Neuronal stem cell (in vitro differentiated cells): ENCODE measurements around the gene MT1H.

Source experiments
- DNase-seq: peaks from one replicate; pipeline ENCODE4 v3.0.0-alpha.2; 2013; ENCODE audit warnings: low spot score
- H2AFZ ChIP-seq: one replicate; pipeline ENCODE4 v1.6.1; 2013; ENCODE audit warnings: mild to moderate bottlenecking, low read length, inconsistent platforms
- H2AK5ac ChIP-seq: 2 replicates; pipeline ENCODE4 v1.6.1; 2013; ENCODE audit warnings: low read depth, mild to moderate bottlenecking, inconsistent platforms, low read length, moderate library complexity, mixed read lengths
- H2BK120ac ChIP-seq: 2 replicates; pipeline ENCODE4 v1.6.1; 2013; ENCODE audit warnings: low read depth, mild to moderate bottlenecking, inconsistent platforms, low read length, moderate library complexity, mixed read lengths
- H2BK12ac ChIP-seq: one replicate; pipeline ENCODE4 v1.6.1; 2013; ENCODE audit warnings: low read length, inconsistent platforms
- H2BK15ac ChIP-seq: 2 replicates; pipeline ENCODE4 v1.6.1; 2013; ENCODE audit warnings: mild to moderate bottlenecking, low read length, inconsistent platforms, mixed read lengths
- H2BK5ac ChIP-seq: one replicate; pipeline ENCODE4 v1.6.1; 2013; ENCODE audit warnings: inconsistent platforms, mild to moderate bottlenecking, low read length, moderate library complexity
- H3K14ac ChIP-seq: one replicate; pipeline ENCODE4 v1.6.1; 2013; ENCODE audit warnings: low read length, inconsistent platforms
- H3K18ac ChIP-seq: 2 replicates; pipeline ENCODE4 v1.6.1; 2013; ENCODE audit warnings: low read length, inconsistent platforms
- H3K23ac ChIP-seq: 2 replicates; pipeline ENCODE4 v1.6.1; 2013; ENCODE audit warnings: low read depth, mild to moderate bottlenecking, mixed read lengths, low read length, inconsistent platforms; ENCODE audit not compliant: poor library complexity
- H3K27ac ChIP-seq: replicated peaks from 3 replicates; pipeline ENCODE4 v1.5.1; 2013; ENCODE audit warnings: low read length, inconsistent platforms
- H3K27me3 ChIP-seq, 3 experiments: 2 replicates each; pipeline ENCODE4 v1.6.1; 2013; ENCODE audit warnings: low read length in 3 of 3, mild to moderate bottlenecking in 2 of 3, inconsistent platforms in 1 of 3, low read depth in 1 of 3, mixed read lengths in 1 of 3, moderate library complexity in 1 of 3; ENCODE audit not compliant: control insufficient read depth in 3 of 3, insufficient read depth in 3 of 3
- H3K36me3 ChIP-seq, 2 donors: replicated peaks in 1 of 2; 2 replicates each; pipeline ENCODE4 v1.6.1; 2013; ENCODE audit warnings: low read length in 2 of 2; ENCODE audit not compliant: control insufficient read depth in 2 of 2, insufficient read depth in 2 of 2
- H3K4ac ChIP-seq: 2 replicates; pipeline ENCODE4 v1.6.1; 2013; ENCODE audit warnings: inconsistent platforms, mild to moderate bottlenecking, low read length, moderate library complexity
- H3K4me1 ChIP-seq, 2 donors: 1 replicate in 1 of 2; 2 replicates in 1 of 2; pipeline ENCODE4 v1.6.1; 2013; ENCODE audit warnings: low read length in 2 of 2, low read depth in 1 of 2; ENCODE audit not compliant: control insufficient read depth in 2 of 2, insufficient read depth in 1 of 2
- H3K4me2 ChIP-seq: one replicate; pipeline ENCODE4 v1.6.1; 2013; ENCODE audit warnings: mild to moderate bottlenecking, low read length, inconsistent platforms; ENCODE audit not compliant: insufficient read depth, poor library complexity, severe bottlenecking
- H3K4me3 ChIP-seq, 2 donors: 2 replicates each; pipeline ENCODE4 v1.5.1; 2013; ENCODE audit warnings: low read length in 2 of 2, mild to moderate bottlenecking in 2 of 2, inconsistent platforms in 1 of 2, moderate library complexity in 1 of 2
- H3K79me1 ChIP-seq: one replicate; pipeline ENCODE4 v1.6.1; 2013; ENCODE audit warnings: low read depth, mild to moderate bottlenecking, inconsistent platforms, low read length, moderate library complexity
- H3K9ac ChIP-seq: one replicate; pipeline ENCODE4 v1.6.1; 2013; ENCODE audit warnings: mild to moderate bottlenecking, low read depth, low read length, inconsistent platforms; ENCODE audit not compliant: poor library complexity
- H3K9me3 ChIP-seq, 2 donors: replicated peaks in 1 of 2; 2 replicates each; pipeline versions ENCODE3 to v1.6.1; 2013; ENCODE audit warnings: low read length in 2 of 2, mild to moderate bottlenecking in 2 of 2, inconsistent platforms in 1 of 2, low read depth in 1 of 2, mixed read lengths in 1 of 2, moderate library complexity in 1 of 2; ENCODE audit not compliant: control insufficient read depth in 2 of 2, insufficient read depth in 1 of 2
- H4K8ac ChIP-seq: one replicate; pipeline ENCODE4 v1.6.1; 2013; ENCODE audit warnings: low read depth, mild to moderate bottlenecking, inconsistent platforms, low read length, moderate library complexity
- H4K91ac ChIP-seq: one replicate; pipeline ENCODE4 v1.6.1; 2013; ENCODE audit warnings: low read length, low read depth, mild to moderate bottlenecking, inconsistent platforms; ENCODE audit not compliant: poor library complexity
- WGBS, 2 donors: extraction: QIAGEN DNeasy Blood & Tissue Kit; methylation state at CpG; one replicate each; pipeline ENCODE4 v1.1.7; 2013; ENCODE audit warnings: missing lambda C conversion rate in 2 of 2, mixed read lengths in 1 of 2; ENCODE audit not compliant: insufficient read length in 2 of 2, insufficient replicate concordance in 1 of 2; ENCODE audit errors: extremely low coverage in 2 of 2; 5-methylcytosine and 5-hydroxymethylcytosine counted together

The MT1H gene

DNA sequence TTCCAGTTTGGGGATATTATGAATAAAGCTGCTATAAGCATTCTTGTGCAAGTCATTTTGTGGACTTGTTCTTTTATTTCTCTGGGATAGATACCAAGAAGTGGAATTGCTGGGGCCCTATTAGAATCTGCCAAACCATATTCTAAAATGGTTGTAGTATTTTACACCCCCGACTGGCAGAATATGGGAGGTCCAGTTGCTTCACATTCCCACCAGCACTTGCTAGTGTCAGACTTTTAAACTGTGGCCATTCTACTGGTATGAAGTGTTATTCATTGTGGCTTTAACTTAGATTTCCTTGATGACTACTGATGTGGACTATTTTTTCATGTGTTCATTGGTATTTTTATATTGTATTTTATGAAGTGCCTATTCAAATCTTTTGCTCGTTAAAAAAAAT is 42.2 kb downstream of the MT1H start:
- no peak overlapping the region for H2AFZ ChIP-seq
- no peak overlapping the region for H3K4me3 ChIP-seq
- H3K4me1 ChIP-seq: no peaks in the 10 kb centered on the region
- no peaks in the 10 kb centered on the region for H3K79me1 ChIP-seq
- no peak overlapping the region for H2AK5ac ChIP-seq
- H3K9ac ChIP-seq: no peak overlapping the region
- H2BK5ac ChIP-seq: no peak overlapping the region
- H3K4me2 ChIP-seq: no peak overlapping the region
- no peak overlapping the region for H3K23ac ChIP-seq
- no peaks in the 10 kb centered on the region for H3K36me3 ChIP-seq
- H3K18ac ChIP-seq: no peak overlapping the region
- H3K4ac ChIP-seq: no peak overlapping the region
- no peak for DNase-seq
- no peak overlapping the region for H4K8ac ChIP-seq
- H2BK15ac ChIP-seq: no peak overlapping the region
- no peak overlapping the region for H2BK120ac ChIP-seq
- WGBS, 2 donors: no CpG with 5 or more reads among the region's 2 CpGs
- no peaks in the 10 kb centered on the region for H3K9me3 ChIP-seq
- no peak overlapping the region for H4K91ac ChIP-seq
- H3K27me3 ChIP-seq: peaks cover 0 to 24% (median 0%) of the 10 kb centered on the region in 3 experiments
- H3K27ac ChIP-seq: no peak overlapping the region
- no peak overlapping the region for H2BK12ac ChIP-seq
- no peak overlapping the region for H3K14ac ChIP-seq

DNA sequence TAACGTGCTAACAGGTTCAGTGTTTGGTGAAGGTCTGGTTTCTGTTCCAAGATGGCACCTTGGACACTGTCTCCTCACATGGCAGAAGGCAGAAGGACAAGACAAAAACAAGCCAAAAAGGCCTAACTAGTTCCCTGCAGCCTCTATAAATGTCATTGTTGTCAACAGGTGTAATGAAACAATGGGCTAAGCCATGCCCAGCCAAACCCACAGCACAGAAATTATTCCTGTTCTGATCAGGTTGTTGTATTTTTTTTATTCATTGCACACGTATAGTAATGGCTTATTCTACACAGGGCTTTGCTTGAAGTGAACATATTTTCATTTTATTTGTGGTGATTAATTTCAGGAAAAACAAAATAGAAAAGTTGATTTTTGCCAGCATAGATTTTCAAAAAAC is 44.2 kb downstream of the MT1H start:
- no CpG with 5 or more reads among the region's 2 CpGs for WGBS, 2 donors

DNA sequence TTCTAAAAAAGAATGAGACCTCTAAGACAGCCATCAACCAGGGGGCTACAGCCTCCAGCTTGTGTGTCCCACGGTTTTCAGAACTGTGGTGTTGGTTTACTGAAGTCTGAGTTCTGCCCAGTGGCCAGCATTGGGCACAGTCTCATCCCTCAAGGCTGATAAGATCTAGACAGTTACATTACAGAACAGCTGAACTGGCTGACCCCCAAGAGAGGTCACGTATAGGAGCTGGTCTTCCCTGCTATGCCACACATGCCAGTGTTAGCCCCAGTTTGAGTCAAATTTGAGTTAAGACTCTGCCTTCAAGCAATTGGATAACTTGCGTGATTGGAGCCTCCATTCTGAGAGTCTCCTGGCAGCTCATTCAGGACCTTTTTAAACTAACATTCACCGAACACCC is 45.5 kb downstream of the MT1H start:
- H3K14ac ChIP-seq: no peak overlapping the region
- H3K18ac ChIP-seq: no peak overlapping the region
- no CpG with 5 or more reads among the region's 4 CpGs for WGBS, 2 donors
- H3K79me1 ChIP-seq: no peaks in the 10 kb centered on the region
- no peak overlapping the region for H3K9ac ChIP-seq
- H2BK5ac ChIP-seq: no peak overlapping the region
- H2BK15ac ChIP-seq: no peak overlapping the region
- H3K4me3 ChIP-seq: no peak overlapping the region
- H2AK5ac ChIP-seq: no peak overlapping the region
- no peak overlapping the region for H4K91ac ChIP-seq
- H2AFZ ChIP-seq: no peak overlapping the region
- H3K4me1 ChIP-seq: no peaks in the 10 kb centered on the region
- no peak overlapping the region for H3K4ac ChIP-seq
- H3K9me3 ChIP-seq: no peaks in the 10 kb centered on the region
- no peak overlapping the region for H3K4me2 ChIP-seq
- H4K8ac ChIP-seq: no peak overlapping the region
- DNase-seq: no peak
- H3K36me3 ChIP-seq: no peaks in the 10 kb centered on the region
- H3K27me3 ChIP-seq: peaks cover 0 to 6% (median 0%) of the 10 kb centered on the region in 3 experiments
- H3K27ac ChIP-seq: no peak overlapping the region
- no peak overlapping the region for H2BK12ac ChIP-seq
- H3K23ac ChIP-seq: no peak overlapping the region
- no peak overlapping the region for H2BK120ac ChIP-seq

More for the DNA sequence above, 44.2 kb downstream of the MT1H start:
- Histone ChIP-seq H2AK5ac (no peak overlapping the region), H4K91ac (no peak overlapping the region), H3K14ac (no peak overlapping the region), H3K4me2 (no peak overlapping the region), H2BK120ac (no peak overlapping the region), H3K9me3 (no peaks in the 10 kb centered on the region), H3K27me3 (peaks cover 0 to 16% (median 0%) of the 10 kb centered on the region in 3 experiments), H3K23ac (no peak overlapping the region), H3K4me3 (no peak overlapping the region), H2BK12ac (no peak overlapping the region), H2BK15ac (no peak overlapping the region), H3K36me3 (no peaks in the 10 kb centered on the region), H3K27ac (no peak overlapping the region), H3K9ac (no peak overlapping the region), H2BK5ac (no peak overlapping the region), H3K4me1 (no peaks in the 10 kb centered on the region), H3K4ac (no peak overlapping the region), H3K18ac (no peak overlapping the region), H3K79me1 (no peaks in the 10 kb centered on the region), H4K8ac (no peak overlapping the region), H2AFZ (no peak overlapping the region)
- DNase-seq: no peak

DNA sequence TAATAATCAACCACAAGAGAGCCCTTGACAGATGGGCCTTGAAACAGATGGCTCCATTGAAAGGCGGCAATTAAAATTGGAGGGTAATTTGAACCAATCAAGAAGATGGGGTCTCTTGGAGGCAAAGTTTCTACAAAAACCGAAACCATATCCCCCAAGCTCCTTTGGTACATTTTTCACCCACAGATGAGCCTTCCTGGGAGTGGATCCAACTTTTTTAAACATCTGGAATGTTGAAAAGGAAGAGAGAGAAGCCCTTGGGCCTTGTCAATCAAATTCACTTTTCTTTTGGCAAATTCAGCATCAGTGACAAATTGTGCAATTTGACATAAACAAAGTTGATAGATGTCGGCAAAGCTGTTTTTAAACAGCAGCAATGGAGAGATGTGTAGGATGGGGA is 47.1 kb downstream of the MT1H start:
- Histone ChIP-seq H3K27me3 (peaks cover 0 to 10% (median 0%) of the 10 kb centered on the region in 3 experiments), H2BK15ac (no peak overlapping the region), H3K23ac (no peak overlapping the region), H2BK12ac (no peak overlapping the region), H3K18ac (no peak overlapping the region), H2BK120ac (no peak overlapping the region), H4K91ac (no peak overlapping the region), H2AK5ac (no peak overlapping the region), H2AFZ (no peak overlapping the region), H3K36me3 (no peaks in the 10 kb centered on the region), H3K9ac (no peak overlapping the region), H3K79me1 (no peaks in the 10 kb centered on the region), H3K27ac (no peak overlapping the region), H3K4ac (no peak overlapping the region), H4K8ac (no peak overlapping the region), H3K9me3 (no peaks in the 10 kb centered on the region), H3K4me1 (no peaks in the 10 kb centered on the region), H3K4me2 (no peak overlapping the region), H3K14ac (no peak overlapping the region), H2BK5ac (no peak overlapping the region), H3K4me3 (no peak overlapping the region)
- no CpG with 5 or more reads among the region's 3 CpGs for WGBS, 2 donors
- DNase-seq: no peak
